Smooth muscle cell (in vitro differentiated cells): ENCODE data around the gene CMTM4. TPM values are rescaled to one million over a fixed set of nuclear protein-coding genes. Genes with fewer than 3 reads are reported as not detected.
A peak's percentile ranks its signal among the peaks of the same experiment; 100 is the strongest.

ENCODE experiments used
- DNase-seq: peaks from one replicate; lab custom pipeline; 2025; ENCODE audit not compliant: unreplicated experiment; lab: John Stamatoyannopoulos, UW
- H2AFZ ChIP-seq: fragments of 200-600 bp; sonication (generic); 2 replicates; pipeline ENCODE4 v1.6.0; 2016; ENCODE audit warnings: antibody characterized with exemption, low read depth, mild to moderate bottlenecking
- H3F3A ChIP-seq: fragments of 200-600 bp; sonication (generic); 2 replicates; pipeline ENCODE4 v1.6.0; 2017; ENCODE audit warnings: antibody characterized with exemption, low read depth
- H3K27ac ChIP-seq: fragments of 200-600 bp; sonication (generic); 2 replicates; pipeline ENCODE4 v1.5.1; 2016; ENCODE audit warnings: low read depth, mild to moderate bottlenecking
- H3K27me3 ChIP-seq: fragments of 200-600 bp; sonication (generic); 2 replicates; pipeline ENCODE4 v1.6.1; 2016; ENCODE audit warnings: low read depth, mild to moderate bottlenecking
- H3K36me3 ChIP-seq: fragments of 200-600 bp; sonication (generic); 2 replicates; pipeline ENCODE4 v1.5.1; 2016; ENCODE audit warnings: low read depth
- H3K4me1 ChIP-seq: fragments of 200-600 bp; sonication (generic); 2 replicates; pipeline ENCODE4 v1.5.1; 2016; ENCODE audit warnings: low read depth
- H3K4me2 ChIP-seq: fragments of 200-600 bp; sonication (generic); 2 replicates; pipeline ENCODE4 v1.6.0; 2016; ENCODE audit warnings: mild to moderate bottlenecking
- H3K4me3 ChIP-seq: fragments of 200-600 bp; sonication (generic); 2 replicates; pipeline ENCODE4 v1.5.1; 2016; ENCODE audit warnings: mild to moderate bottlenecking
- H3K79me2 ChIP-seq: fragments of 200-600 bp; sonication (generic); 2 replicates; pipeline ENCODE4 v1.6.0; 2016; ENCODE audit warnings: low read depth, mild to moderate bottlenecking
- H3K9ac ChIP-seq: fragments of 200-600 bp; sonication (generic); 2 replicates; pipeline ENCODE4 v1.6.0; 2016; ENCODE audit warnings: low read depth
- H3K9me3 ChIP-seq: fragments of 200-600 bp; sonication (generic); replicated peaks from 2 replicates; pipeline ENCODE4 v1.5.1; 2016; ENCODE audit warnings: low read depth
- H4K20me1 ChIP-seq: fragments of 200-600 bp; sonication (generic); 2 replicates; pipeline ENCODE4 v1.6.0; 2016; ENCODE audit warnings: low read depth
- WGBS: methylation state at CpG from one replicate; pipeline ENCODE4 v1.1.7; 2016; ENCODE audit warnings: low lambda C conversion rate; 5-methylcytosine and 5-hydroxymethylcytosine counted together
- polyA plus RNA-seq: library from polyadenylated mRNA; unstranded; fragments of >200 nt; fragmentation: Nextera tagmentation; extraction: Ambion mirVana; gene quantifications from 2 replicates; pipeline ENCODE4 v1.2.1, GENCODE V29; 2016
- total RNA-seq: library from RNA; depleted of rRNA; stranded (reverse); fragments of >200 nt; gene quantifications from 2 replicates; pipeline ENCODE4 v1.2.3, GENCODE V29; 2014
- TF ChIP-seq, protein P1 (sequence below): fragments of 200-600 bp; sonication (generic); IDR thresholded peaks from 2 replicates; pipeline ENCODE4 v1.5.1; 2017; ENCODE audit warnings: borderline replicate concordance, mild to moderate bottlenecking, antibody characterized with exemption; ENCODE audit not compliant: insufficient read depth, poor library complexity, severe bottlenecking

Gene CMTM4
- total and polyA plus RNA-seq, 2 experiments from 2014 or later: 7.2 to 25.2 TPM

DNA sequence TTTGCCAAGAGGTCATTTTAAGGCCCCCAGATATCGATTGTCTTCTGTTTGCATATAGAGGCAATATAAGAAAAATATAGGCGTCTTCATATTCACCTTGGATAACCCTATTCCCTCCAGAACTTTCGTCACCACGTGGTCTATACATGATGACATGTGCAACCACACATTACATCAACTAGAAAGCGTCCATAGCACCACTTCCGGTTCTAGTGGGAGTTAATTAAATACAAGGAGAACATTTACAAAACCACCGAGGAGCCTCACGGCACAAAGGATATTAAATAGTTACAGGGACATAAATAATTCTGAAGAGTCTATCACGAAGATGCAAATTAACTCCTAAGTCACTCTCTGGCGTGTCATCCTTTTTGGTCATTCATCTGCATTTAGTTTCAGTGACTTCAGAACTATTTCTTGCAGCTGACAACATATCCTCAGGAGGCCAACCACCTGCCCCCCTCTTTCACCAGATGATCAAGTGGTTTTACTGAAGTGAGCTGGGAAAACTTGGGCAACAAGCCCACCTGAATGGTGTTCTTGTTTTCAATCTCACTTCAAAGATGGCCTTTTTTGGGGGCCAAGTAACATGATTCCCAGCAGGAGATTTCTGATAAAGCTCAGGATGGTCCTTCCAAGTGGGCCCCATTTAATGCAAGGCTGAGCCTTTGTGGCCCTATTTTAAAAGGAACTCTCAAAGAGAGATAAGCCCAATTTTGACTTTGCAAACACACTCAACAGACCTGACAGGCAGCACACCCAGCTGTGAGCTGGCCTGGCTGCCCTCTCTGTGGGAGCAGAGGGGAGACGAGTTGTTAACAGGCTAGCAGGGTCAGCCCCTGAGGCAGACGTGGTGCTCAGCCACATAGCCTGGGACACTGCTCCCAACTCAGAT, 76.8 kb downstream of the CMTM4 start:
- Histone ChIP-seq H3K27me3 (no peaks in the 10 kb centered on the region), H3F3A (no peaks in the 10 kb centered on the region), H3K36me3 (no peaks in the 10 kb centered on the region), H4K20me1 (peaks cover 5% of the 10 kb centered on the region), H3K9me3 (no peaks in the 10 kb centered on the region), H3K4me3 (no peak overlapping the region), H3K4me2 (peak overlapping the region; percentile 71), H3K79me2 (no peaks in the 10 kb centered on the region), H2AFZ (no peak overlapping the region), H3K27ac (peak overlapping the region; percentile 84), H3K9ac (peak overlapping the region; percentile 22), H3K4me1 (peaks cover 25% of the 10 kb centered on the region)
- TF ChIP-seq, protein P1, sequence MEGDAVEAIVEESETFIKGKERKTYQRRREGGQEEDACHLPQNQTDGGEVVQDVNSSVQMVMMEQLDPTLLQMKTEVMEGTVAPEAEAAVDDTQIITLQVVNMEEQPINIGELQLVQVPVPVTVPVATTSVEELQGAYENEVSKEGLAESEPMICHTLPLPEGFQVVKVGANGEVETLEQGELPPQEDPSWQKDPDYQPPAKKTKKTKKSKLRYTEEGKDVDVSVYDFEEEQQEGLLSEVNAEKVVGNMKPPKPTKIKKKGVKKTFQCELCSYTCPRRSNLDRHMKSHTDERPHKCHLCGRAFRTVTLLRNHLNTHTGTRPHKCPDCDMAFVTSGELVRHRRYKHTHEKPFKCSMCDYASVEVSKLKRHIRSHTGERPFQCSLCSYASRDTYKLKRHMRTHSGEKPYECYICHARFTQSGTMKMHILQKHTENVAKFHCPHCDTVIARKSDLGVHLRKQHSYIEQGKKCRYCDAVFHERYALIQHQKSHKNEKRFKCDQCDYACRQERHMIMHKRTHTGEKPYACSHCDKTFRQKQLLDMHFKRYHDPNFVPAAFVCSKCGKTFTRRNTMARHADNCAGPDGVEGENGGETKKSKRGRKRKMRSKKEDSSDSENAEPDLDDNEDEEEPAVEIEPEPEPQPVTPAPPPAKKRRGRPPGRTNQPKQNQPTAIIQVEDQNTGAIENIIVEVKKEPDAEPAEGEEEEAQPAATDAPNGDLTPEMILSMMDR: no peak
- DNase-seq: no peak
- WGBS: 68% methylated on average over 12 of the region's 12 CpGs

DNA sequence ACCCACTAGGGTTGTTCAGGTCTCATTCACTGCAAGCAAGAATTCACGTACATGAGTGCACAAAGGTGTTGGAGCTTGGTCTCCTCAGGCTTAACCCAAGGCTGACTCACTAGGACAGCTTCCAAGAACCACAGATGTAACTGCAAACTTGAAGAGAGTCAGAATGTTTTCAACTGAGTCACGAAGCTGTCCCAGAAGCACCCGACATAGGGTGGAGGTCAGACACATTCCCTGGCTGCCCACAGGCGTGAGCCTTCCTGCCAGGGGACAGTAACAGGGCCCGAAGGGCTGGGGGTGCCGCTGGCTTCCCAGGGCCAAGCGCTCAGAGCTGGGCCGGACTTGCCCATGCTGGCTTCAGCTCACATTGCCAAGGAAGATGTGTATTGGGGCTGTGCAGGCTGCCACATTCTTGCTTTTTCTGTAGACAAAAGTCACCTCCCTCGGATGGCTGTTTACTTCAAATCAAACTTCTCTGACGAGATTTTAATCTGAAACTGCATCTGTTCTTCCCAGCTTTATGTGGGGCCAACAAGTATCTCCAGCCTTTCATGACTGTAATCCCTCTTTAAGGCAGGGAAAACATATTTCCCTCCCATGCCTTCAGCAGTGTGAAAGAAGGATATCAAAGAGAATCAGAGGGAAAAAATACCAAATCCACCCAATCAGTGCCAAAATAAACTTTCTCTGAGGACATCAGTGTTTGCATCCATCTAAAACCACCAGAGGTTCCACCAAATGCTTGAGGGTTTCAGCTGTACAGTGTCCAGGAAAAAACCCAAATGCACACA, 77.8 kb downstream of the CMTM4 start:
- H2AFZ ChIP-seq: no peak overlapping the region
- H3K4me3 ChIP-seq: no peak overlapping the region
- H3K36me3 ChIP-seq: no peaks in the 10 kb centered on the region
- H3K79me2 ChIP-seq: no peaks in the 10 kb centered on the region
- no peaks in the 10 kb centered on the region for H3K27me3 ChIP-seq
- TF ChIP-seq, protein P1: no peak
- peaks cover 5% of the 10 kb centered on the region for H4K20me1 ChIP-seq
- H3K27ac ChIP-seq: peak overlapping the region; percentile 84
- H3K9me3 ChIP-seq: no peaks in the 10 kb centered on the region
- peak overlapping the region; percentile 71 for H3K4me2 ChIP-seq
- peak overlapping the region; percentile 33 for H3K9ac ChIP-seq
- no peaks in the 10 kb centered on the region for H3F3A ChIP-seq
- WGBS: 38% methylated on average over 10 of the region's 10 CpGs
- DNase-seq: no peak
- H3K4me1 ChIP-seq: peaks cover 25% of the 10 kb centered on the region

DNA sequence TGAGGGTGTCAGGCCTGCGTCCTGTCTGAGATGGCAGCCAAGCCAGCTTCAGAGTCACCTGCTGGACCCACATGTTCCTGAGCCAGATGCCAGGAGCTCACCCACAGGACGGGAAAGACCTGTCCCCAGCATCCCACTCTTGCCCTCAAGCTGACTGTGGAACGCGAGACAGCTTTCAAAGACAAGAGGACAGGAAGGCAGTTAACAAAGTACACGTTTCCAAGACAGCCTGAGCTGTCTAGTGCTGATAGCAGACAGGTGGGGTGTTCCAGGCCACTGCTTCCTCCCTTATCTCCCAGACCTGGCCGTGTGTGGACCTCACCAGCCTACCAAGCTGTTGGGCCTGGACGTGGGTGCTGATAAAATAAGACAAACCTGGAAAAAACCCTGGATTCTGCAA, 78.8 kb downstream of the CMTM4 start:
- Histone ChIP-seq H3K4me1 (peaks cover 25% of the 10 kb centered on the region), H3K9me3 (no peaks in the 10 kb centered on the region), H3K4me3 (no peak overlapping the region), H3K4me2 (peak overlapping the region; percentile 71), H2AFZ (no peak overlapping the region), H3F3A (no peaks in the 10 kb centered on the region), H4K20me1 (peaks cover 10% of the 10 kb centered on the region), H3K36me3 (no peaks in the 10 kb centered on the region), H3K9ac (no peak overlapping the region), H3K79me2 (no peaks in the 10 kb centered on the region), H3K27me3 (no peaks in the 10 kb centered on the region), H3K27ac (peak overlapping the region; percentile 84)
- DNase-seq: no peak
- TF ChIP-seq, protein P1: no peak
- WGBS: 65% methylated on average over 7 of the region's 7 CpGs
